Measurements from ENCODE around the gene MAP3K2.
"Not testable (repeated sequence)": the region's sequence is repeated elsewhere in the genome, so short reads cannot be mapped to it uniquely, and the experiment has no call there.

Gene MAP3K2

DNA sequence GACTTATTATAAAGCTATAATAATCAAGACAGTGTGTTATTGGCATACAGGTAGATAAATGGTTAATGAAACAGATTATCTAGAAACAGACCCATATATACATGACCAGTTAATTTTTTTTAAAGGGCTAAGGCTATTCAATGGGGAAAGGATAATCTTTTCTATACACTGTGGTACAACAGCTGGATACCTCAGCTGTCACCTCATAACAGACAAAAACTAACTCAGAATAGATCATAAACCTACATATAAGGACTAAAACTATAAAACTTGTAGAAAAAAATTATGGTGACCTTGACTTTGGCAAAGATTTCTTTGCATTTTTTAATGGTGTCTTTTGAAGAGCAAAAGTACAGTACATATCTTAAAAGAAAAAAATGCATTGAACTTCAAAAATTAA lies 30.2 kb downstream of the MAP3K2 start:
- Histone ChIP-seq H3K27ac (ENCODE audit: low read length, poor library complexity, severe bottlenecking) (no peak overlapping the region), H3K23ac (ENCODE audit: low read length in 2 of 2) (no peak overlapping the region), H2BK120ac (ENCODE audit: low read depth, low read length) (no peak overlapping the region), H2AK5ac (ENCODE audit: low read length, severe bottlenecking) (no peak overlapping the region), H3K4me3 (ENCODE audit: insufficient read depth in 1 of 2, low read depth in 1 of 2, low read length in 2 of 2) (no peak overlapping the region), H2AFZ (ENCODE audit: low read depth, low read length) (no peak overlapping the region), H3K18ac (ENCODE audit: low read depth in 1 of 2, low read length in 2 of 2) (no peak overlapping the region), H4K91ac (ENCODE audit: low read length) (no peak overlapping the region), H2BK5ac (ENCODE audit: low read depth, low read length, poor library complexity, severe bottlenecking) (no peak overlapping the region), H3K79me1 (replicated peaks; ENCODE audit: low read length, poor library complexity, severe bottlenecking) (peaks cover 4% of the 10 kb centered on the region), H3K36me3 (ENCODE audit: control insufficient read depth in 1 of 2, insufficient read depth in 2 of 2, low read depth in 1 of 2, low read length in 2 of 2) (no peaks in the 10 kb centered on the region), H3K9ac (ENCODE audit: low read length) (no peak overlapping the region), H3K4ac (ENCODE audit: low read depth in 1 of 2, low read length in 2 of 2) (no peak overlapping the region), H3K14ac (ENCODE audit: low read length in 2 of 2) (no peak overlapping the region), H3K4me2 (ENCODE audit: low read length, poor library complexity, severe bottlenecking) (no peak overlapping the region), H2BK12ac (ENCODE audit: low read length in 2 of 2) (no peak overlapping the region), H3K4me1 (ENCODE audit: control insufficient read depth, insufficient read depth, low read depth, low read length) (peaks cover 2% of the 10 kb centered on the region), H3K9me3 (ENCODE audit: control insufficient read depth, low read length) (no peaks in the 10 kb centered on the region), H4K8ac (ENCODE audit: low read length) (no peak overlapping the region), H2BK15ac (ENCODE audit: low read depth, poor library complexity, severe bottlenecking) (no peak overlapping the region), H3K27me3 (ENCODE audit: control insufficient read depth in 1 of 2, insufficient read depth in 1 of 2, low read length in 2 of 2) (no peaks in the 10 kb centered on the region)
- no peak for DNase-seq

DNA sequence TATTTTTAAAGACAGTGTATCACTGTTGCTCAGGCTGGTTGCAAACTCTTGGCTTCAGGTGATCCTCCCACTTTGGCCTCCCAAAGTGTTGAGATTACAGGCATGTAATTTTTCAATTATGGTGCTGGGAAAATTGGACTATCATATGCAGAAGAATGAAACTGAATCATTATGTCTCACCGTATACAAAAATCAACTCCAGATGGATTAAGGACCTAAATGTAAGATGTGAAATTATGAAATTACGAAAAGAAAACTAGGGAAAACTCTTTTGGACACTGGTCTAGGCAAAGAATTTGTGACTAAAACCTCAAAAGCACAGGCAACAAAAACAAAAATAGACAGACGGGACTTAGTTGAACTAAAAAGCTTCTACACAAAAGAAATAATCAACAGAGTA lies 31.2 kb downstream of the MAP3K2 start:
- H2BK12ac ChIP-seq (ENCODE audit: low read length in 2 of 2), result no peak overlapping the region
- no peaks in the 10 kb centered on the region for H3K9me3 ChIP-seq (ENCODE audit: control insufficient read depth, low read length)
- no peak overlapping the region for H3K18ac ChIP-seq (ENCODE audit: low read depth in 1 of 2, low read length in 2 of 2)
- no peak overlapping the region for H3K4me3 ChIP-seq (ENCODE audit: insufficient read depth in 1 of 2, low read depth in 1 of 2, low read length in 2 of 2)
- H3K36me3 ChIP-seq (ENCODE audit: control insufficient read depth in 1 of 2, insufficient read depth in 2 of 2, low read depth in 1 of 2, low read length in 2 of 2), result no peaks in the 10 kb centered on the region
- DNase-seq, result no peak
- no peak overlapping the region for H4K8ac ChIP-seq (ENCODE audit: low read length)
- no peak overlapping the region for H3K23ac ChIP-seq (ENCODE audit: low read length in 2 of 2)
- H3K9ac ChIP-seq (ENCODE audit: low read length), result no peak overlapping the region
- H2AK5ac ChIP-seq (ENCODE audit: low read length, severe bottlenecking), result no peak overlapping the region
- H2BK120ac ChIP-seq (ENCODE audit: low read depth, low read length), result no peak overlapping the region
- no peak overlapping the region for H4K91ac ChIP-seq (ENCODE audit: low read length)
- no peaks in the 10 kb centered on the region for H3K27me3 ChIP-seq (ENCODE audit: control insufficient read depth in 1 of 2, insufficient read depth in 1 of 2, low read length in 2 of 2)
- H2BK5ac ChIP-seq (ENCODE audit: low read depth, low read length, poor library complexity, severe bottlenecking), result no peak overlapping the region
- no peak overlapping the region for H3K27ac ChIP-seq (ENCODE audit: low read length, poor library complexity, severe bottlenecking)
- H2AFZ ChIP-seq (ENCODE audit: low read depth, low read length), result no peak overlapping the region
- H3K79me1 ChIP-seq (replicated peaks; ENCODE audit: low read length, poor library complexity, severe bottlenecking), result peaks cover 7% of the 10 kb centered on the region
- H3K4me1 ChIP-seq (ENCODE audit: control insufficient read depth, insufficient read depth, low read depth, low read length), result peaks cover 2% of the 10 kb centered on the region
- no peak overlapping the region for H3K4ac ChIP-seq (ENCODE audit: low read depth in 1 of 2, low read length in 2 of 2)
- WGBS, result 97% methylated on average over 2 of the region's 3 CpGs
- H2BK15ac ChIP-seq (ENCODE audit: low read depth, poor library complexity, severe bottlenecking), result no peak overlapping the region
- H3K14ac ChIP-seq (ENCODE audit: low read length in 2 of 2), result no peak overlapping the region
- no peak overlapping the region for H3K4me2 ChIP-seq (ENCODE audit: low read length, poor library complexity, severe bottlenecking)

DNA sequence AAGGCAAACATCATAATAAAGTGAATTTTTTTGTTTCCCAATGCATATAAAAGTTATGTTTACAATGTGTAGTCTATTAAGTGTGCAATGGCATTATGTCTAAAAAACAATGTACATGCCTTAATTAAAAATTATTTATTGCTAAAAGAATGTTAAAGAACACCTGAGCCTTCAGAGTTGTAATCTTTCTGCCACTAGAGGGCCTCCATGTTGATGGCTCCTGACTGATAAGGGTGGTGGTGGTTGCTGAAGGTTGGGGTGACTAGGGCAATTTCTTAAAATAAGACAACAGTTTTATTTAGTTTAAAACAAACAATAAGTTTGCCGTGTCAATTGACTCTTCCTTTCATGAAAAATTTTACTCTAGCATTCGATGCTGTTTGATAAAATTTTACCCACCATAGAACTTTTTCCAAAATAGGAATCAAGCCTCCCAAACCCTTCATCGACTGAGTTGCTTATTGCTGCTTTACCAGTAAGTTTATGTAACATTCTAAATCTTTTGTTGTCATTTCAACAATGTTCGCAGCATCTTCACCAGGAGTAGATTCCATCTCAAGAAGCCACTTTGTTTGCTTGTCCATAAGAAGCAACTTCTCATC lies 32.3 kb downstream of the MAP3K2 start:
- Histone ChIP-seq H3K4me2 (ENCODE audit: low read length, poor library complexity, severe bottlenecking) (no peak overlapping the region), H2BK120ac (ENCODE audit: low read depth, low read length) (no peak overlapping the region), H3K18ac (ENCODE audit: low read depth in 1 of 2, low read length in 2 of 2) (no peak overlapping the region), H3K27me3 (ENCODE audit: control insufficient read depth in 1 of 2, insufficient read depth in 1 of 2, low read length in 2 of 2) (no peaks in the 10 kb centered on the region), H3K27ac (ENCODE audit: low read length, poor library complexity, severe bottlenecking) (no peak overlapping the region), H3K14ac (ENCODE audit: low read length in 2 of 2) (no peak overlapping the region), H2AK5ac (ENCODE audit: low read length, severe bottlenecking) (no peak overlapping the region), H3K4me1 (ENCODE audit: control insufficient read depth, insufficient read depth, low read depth, low read length) (peaks cover 2% of the 10 kb centered on the region), H2BK5ac (ENCODE audit: low read depth, low read length, poor library complexity, severe bottlenecking) (no peak overlapping the region), H3K4ac (ENCODE audit: low read depth in 1 of 2, low read length in 2 of 2) (no peak overlapping the region), H3K79me1 (replicated peaks; ENCODE audit: low read length, poor library complexity, severe bottlenecking) (peaks cover 7% of the 10 kb centered on the region), H4K91ac (ENCODE audit: low read length) (no peak overlapping the region), H3K4me3 (ENCODE audit: insufficient read depth in 1 of 2, low read depth in 1 of 2, low read length in 2 of 2) (no peak overlapping the region), H2AFZ (ENCODE audit: low read depth, low read length) (no peak overlapping the region), H3K36me3 (ENCODE audit: control insufficient read depth in 1 of 2, insufficient read depth in 2 of 2, low read depth in 1 of 2, low read length in 2 of 2) (no peaks in the 10 kb centered on the region), H2BK15ac (ENCODE audit: low read depth, poor library complexity, severe bottlenecking) (no peak overlapping the region), H3K9ac (ENCODE audit: low read length) (no peak overlapping the region), H3K9me3 (ENCODE audit: control insufficient read depth, low read length) (no peaks in the 10 kb centered on the region), H2BK12ac (ENCODE audit: low read length in 2 of 2) (no peak overlapping the region), H4K8ac (ENCODE audit: low read length) (no peak overlapping the region), H3K23ac (ENCODE audit: low read length in 2 of 2) (no peak overlapping the region)
- peak; percentile 10 for DNase-seq
- 60% methylated on average over 4 of the region's 4 CpGs for WGBS

DNA sequence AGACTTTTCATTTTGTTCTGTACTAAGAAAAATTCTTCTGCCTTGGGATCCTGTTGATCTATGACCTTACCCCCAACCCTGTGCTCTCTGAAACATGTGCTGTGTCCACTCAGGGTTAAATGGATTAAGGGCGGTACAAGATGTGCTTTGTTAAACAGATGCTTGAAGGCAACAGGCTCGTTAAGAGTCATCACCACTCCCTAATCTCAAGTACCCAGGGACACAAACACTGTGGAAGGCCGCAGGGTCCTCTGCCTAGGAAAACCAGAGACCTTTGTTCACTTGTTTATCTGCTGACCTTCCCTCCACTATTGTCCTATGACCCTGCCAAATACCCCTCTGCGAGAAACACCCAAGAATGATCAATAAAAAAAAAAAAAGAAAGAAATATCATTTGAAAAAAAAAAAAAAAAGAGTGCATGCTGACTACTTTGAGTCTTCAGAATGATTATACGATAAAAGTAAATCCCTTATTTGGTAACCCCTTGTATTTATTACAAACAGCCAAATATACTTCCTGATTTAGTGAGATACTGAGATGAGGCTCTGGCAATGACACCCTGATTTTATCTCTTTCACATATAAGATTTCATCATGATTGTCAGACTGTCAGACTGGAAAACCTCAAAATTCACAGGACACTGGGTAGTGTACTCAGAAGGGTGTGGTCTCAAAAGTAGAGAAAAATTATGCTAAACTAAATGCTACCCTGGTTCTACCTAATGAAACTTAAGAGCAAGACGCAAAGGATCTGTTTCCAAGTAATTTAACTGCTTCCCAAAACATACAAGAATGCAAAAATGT lies 33.7 kb downstream of the MAP3K2 start:
- H3K4me1 ChIP-seq (ENCODE audit: control insufficient read depth, insufficient read depth, low read depth, low read length); H4K91ac ChIP-seq (ENCODE audit: low read length); H2AK5ac ChIP-seq (ENCODE audit: low read length, severe bottlenecking); H2AFZ ChIP-seq (ENCODE audit: low read depth, low read length); H2BK15ac ChIP-seq (ENCODE audit: low read depth, poor library complexity, severe bottlenecking); H3K9ac ChIP-seq (ENCODE audit: low read length); H3K23ac ChIP-seq (ENCODE audit: low read length in 2 of 2); H3K4me3 ChIP-seq (ENCODE audit: insufficient read depth in 1 of 2, low read depth in 1 of 2, low read length in 2 of 2); H3K18ac ChIP-seq (ENCODE audit: low read depth in 1 of 2, low read length in 2 of 2); H2BK5ac ChIP-seq (ENCODE audit: low read depth, low read length, poor library complexity, severe bottlenecking); H2BK120ac ChIP-seq (ENCODE audit: low read depth, low read length); H4K8ac ChIP-seq (ENCODE audit: low read length); H3K27ac ChIP-seq (ENCODE audit: low read length, poor library complexity, severe bottlenecking); H2BK12ac ChIP-seq (ENCODE audit: low read length in 2 of 2); H3K27me3 ChIP-seq (ENCODE audit: control insufficient read depth in 1 of 2, insufficient read depth in 1 of 2, low read length in 2 of 2); H3K14ac ChIP-seq (ENCODE audit: low read length in 2 of 2); H3K4me2 ChIP-seq (ENCODE audit: low read length, poor library complexity, severe bottlenecking); H3K36me3 ChIP-seq (ENCODE audit: control insufficient read depth in 1 of 2, insufficient read depth in 2 of 2, low read depth in 1 of 2, low read length in 2 of 2); H3K9me3 ChIP-seq (ENCODE audit: control insufficient read depth, low read length); H3K4ac ChIP-seq (ENCODE audit: low read depth in 1 of 2, low read length in 2 of 2): not testable (repeated sequence)
- H3K79me1 ChIP-seq (replicated peaks; ENCODE audit: low read length, poor library complexity, severe bottlenecking), result peaks cover 11% of the 10 kb centered on the region
- DNase-seq, result peak; percentile 9
- WGBS, result no CpG with 5 or more reads among the region's 6 CpGs
